BLaER1 (cell line): ENCODE results near the gene WAPL.

Source experiments
- H3K27ac ChIP-seq: shearing (Covaris generic); formaldehyde crosslinking; 2 replicates; pipeline ENCODE4 v1.8.1; 2022
- H3K27me3 ChIP-seq: shearing (Covaris generic); formaldehyde crosslinking; 2 replicates; pipeline ENCODE4 v1.8.1; 2022
- H3K36me3 ChIP-seq: shearing (Covaris generic); formaldehyde crosslinking; 2 replicates; pipeline ENCODE4 v1.8.1; 2022
- H3K4me1 ChIP-seq: shearing (Covaris generic); formaldehyde crosslinking; 2 replicates; pipeline ENCODE4 v1.8.1; 2022
- H3K4me2 ChIP-seq: shearing (Covaris generic); formaldehyde crosslinking; 2 replicates; pipeline ENCODE4 v1.8.1; 2022
- H3K4me3 ChIP-seq: shearing (Covaris generic); formaldehyde crosslinking; 2 replicates; pipeline ENCODE4 v1.8.1; 2022
- H3K9ac ChIP-seq: shearing (Covaris generic); formaldehyde crosslinking; 2 replicates; pipeline ENCODE4 v1.8.1; 2022
- H3K9me3 ChIP-seq: shearing (Covaris generic); formaldehyde crosslinking; 2 replicates; pipeline ENCODE4 v1.8.1; 2022
- H4K20me1 ChIP-seq: shearing (Covaris generic); formaldehyde crosslinking; 2 replicates; pipeline ENCODE4 v1.8.1; 2022
- Cebpa-rat ChIP-seq: shearing (Covaris generic); IDR thresholded peaks from 2 replicates; pipeline ENCODE4 v1.8.1; 2022

WAPL gene

GRCh38 chr10:86402283-86402941 lies 119.2 kb downstream of the WAPL start:
- no peak for TF ChIP-seq Cebpa-rat
- H4K20me1 ChIP-seq = no peaks in the 10 kb centered on the region
- H3K9me3 ChIP-seq = peaks cover 10% of the 10 kb centered on the region
- peaks cover 34% of the 10 kb centered on the region for H3K4me1 ChIP-seq
- H3K4me3 ChIP-seq = peak overlapping the region; percentile 82
- peak overlapping the region; percentile 93 for H3K27ac ChIP-seq
- no peaks in the 10 kb centered on the region for H3K27me3 ChIP-seq
- H3K4me2 ChIP-seq = peak overlapping the region; percentile 99
- H3K9ac ChIP-seq = peak overlapping the region; percentile 88
- H3K36me3 ChIP-seq = no peaks in the 10 kb centered on the region

- H3K27me3 ChIP-seq = no peaks in the 10 kb centered on the region
- peak overlapping the region; percentile 93 for H3K27ac ChIP-seq
- no peak for TF ChIP-seq Cebpa-rat
- H3K36me3 ChIP-seq = no peaks in the 10 kb centered on the region
- peaks cover 34% of the 10 kb centered on the region for H3K4me1 ChIP-seq
- peak overlapping the region; percentile 99 for H3K4me2 ChIP-seq
- peak overlapping the region; percentile 88 for H3K9ac ChIP-seq
- peaks cover 10% of the 10 kb centered on the region for H3K9me3 ChIP-seq
- H4K20me1 ChIP-seq = no peaks in the 10 kb centered on the region
- H3K4me3 ChIP-seq = peak overlapping the region; percentile 82
Measured at GRCh38 chr10:86401588-86402282, 119.9 kb downstream of the WAPL start.

DNA sequence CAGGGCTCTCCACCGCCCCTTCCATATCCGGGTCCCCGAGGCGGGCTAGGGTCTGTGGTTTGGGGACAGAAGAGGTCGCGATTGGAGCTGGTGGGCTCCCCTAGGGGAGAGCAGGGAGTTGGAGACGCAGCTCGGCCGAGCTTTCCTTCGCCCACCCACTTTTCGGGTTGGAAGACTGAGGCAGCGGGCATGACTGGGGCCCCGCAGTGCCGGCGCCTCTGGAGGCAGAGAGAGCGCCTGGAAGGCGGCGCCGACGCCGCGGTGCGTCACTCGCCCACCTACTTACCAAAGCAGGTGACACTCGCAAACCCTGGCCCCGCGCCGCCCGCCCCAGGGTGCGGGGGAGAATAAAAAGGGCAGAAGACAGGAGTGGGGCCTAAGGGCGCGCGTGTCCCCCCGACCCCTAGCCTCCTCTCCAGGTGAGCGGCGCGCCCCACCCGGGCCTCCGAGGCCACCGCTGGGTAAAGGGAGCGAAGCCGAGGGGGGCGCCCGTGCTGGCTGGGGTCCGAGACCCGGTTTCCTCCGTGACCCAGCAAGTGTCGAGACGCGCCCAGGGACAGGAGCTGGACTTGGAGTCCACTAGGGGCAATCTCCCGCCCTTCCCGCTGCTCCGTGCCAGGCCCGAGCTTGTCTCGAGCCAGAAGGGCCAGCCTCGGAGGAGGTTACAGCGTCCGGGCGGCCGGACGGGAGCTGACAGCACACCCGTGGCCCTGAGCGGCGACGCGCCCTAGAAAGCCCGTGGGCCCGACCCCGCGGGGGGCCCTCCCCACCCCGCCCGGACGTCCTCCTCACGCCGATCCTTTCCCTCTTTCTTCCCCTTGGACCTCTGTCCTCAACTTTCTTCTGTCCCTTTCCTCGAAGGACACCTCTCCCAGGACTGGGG lies 120.6 kb downstream of the WAPL start:
- H3K27ac ChIP-seq = peak overlapping the region; percentile 93
- no peaks in the 10 kb centered on the region for H4K20me1 ChIP-seq
- H3K9ac ChIP-seq = peak overlapping the region; percentile 88
- peak overlapping the region; percentile 99 for H3K4me2 ChIP-seq
- H3K9me3 ChIP-seq = peaks cover 10% of the 10 kb centered on the region
- TF ChIP-seq Cebpa-rat = no peak
- H3K4me1 ChIP-seq = peaks cover 34% of the 10 kb centered on the region
- H3K27me3 ChIP-seq = no peaks in the 10 kb centered on the region
- H3K36me3 ChIP-seq = no peaks in the 10 kb centered on the region
- peak overlapping the region; percentile 82 for H3K4me3 ChIP-seq

- H4K20me1 ChIP-seq = no peaks in the 10 kb centered on the region
- H3K9me3 ChIP-seq = 0 out of 2 replicates have a peak, but pooled peaks cover 4% of the 10 kb centered on the region
- no peaks in the 10 kb centered on the region for H3K36me3 ChIP-seq
- peak overlapping the region; percentile 99 for H3K4me2 ChIP-seq
- TF ChIP-seq Cebpa-rat = no peak
- H3K9ac ChIP-seq = peak overlapping the region; percentile 88
- H3K4me1 ChIP-seq = peaks cover 34% of the 10 kb centered on the region
- peak overlapping the region; percentile 82 for H3K4me3 ChIP-seq
- H3K27ac ChIP-seq = peak overlapping the region; percentile 93
- no peaks in the 10 kb centered on the region for H3K27me3 ChIP-seq
Measured at GRCh38 chr10:86399879-86400704, 121.5 kb downstream of the WAPL start.

- Histone ChIP-seq H4K20me1 (no peaks in the 10 kb centered on the region), H3K27me3 (no peaks in the 10 kb centered on the region), H3K4me3 (peak overlapping the region; percentile 82), H3K36me3 (no peaks in the 10 kb centered on the region), H3K9ac (peak overlapping the region; percentile 88; the same call in 1 of the 2 replicates), H3K27ac (peak overlapping the region; percentile 93; the same call in 1 of the 2 replicates), H3K9me3 (no peaks in the 10 kb centered on the region), H3K4me1 (peaks cover 34% of the 10 kb centered on the region), H3K4me2 (peak overlapping the region; percentile 99)
- no peak for TF ChIP-seq Cebpa-rat
Measured at GRCh38 chr10:86399514-86399878, 122.1 kb downstream of the WAPL start.

- Histone ChIP-seq H3K27ac (no peak overlapping the region), H4K20me1 (no peaks in the 10 kb centered on the region), H3K27me3 (no peaks in the 10 kb centered on the region), H3K4me2 (no peak overlapping the region), H3K36me3 (no peaks in the 10 kb centered on the region), H3K9ac (no peak overlapping the region), H3K4me1 (peaks cover 37% of the 10 kb centered on the region), H3K4me3 (no peak overlapping the region), H3K9me3 (no peaks in the 10 kb centered on the region)
- no peak for TF ChIP-seq Cebpa-rat
Measured at GRCh38 chr10:86397120-86397519, 124.5 kb downstream of the WAPL start.

- H3K4me2 ChIP-seq = no peak overlapping the region
- no peaks in the 10 kb centered on the region for H4K20me1 ChIP-seq
- TF ChIP-seq Cebpa-rat = no peak
- peaks cover 5% of the 10 kb centered on the region; the same call in 1 of the 2 replicates for H3K9me3 ChIP-seq
- H3K36me3 ChIP-seq = no peaks in the 10 kb centered on the region
- H3K4me3 ChIP-seq = no peak overlapping the region
- H3K9ac ChIP-seq = no peak overlapping the region
- peaks cover 35% of the 10 kb centered on the region for H3K4me1 ChIP-seq
- no peak overlapping the region for H3K27ac ChIP-seq
- no peaks in the 10 kb centered on the region for H3K27me3 ChIP-seq
Measured at GRCh38 chr10:86393862-86394455, 127.6 kb downstream of the WAPL start.

GRCh38 chr10:86393362-86393761 lies 128.2 kb downstream of the WAPL start:
- no peak overlapping the region for H3K27ac ChIP-seq
- H3K27me3 ChIP-seq = no peaks in the 10 kb centered on the region
- no peaks in the 10 kb centered on the region for H4K20me1 ChIP-seq
- no peak overlapping the region for H3K9ac ChIP-seq
- TF ChIP-seq Cebpa-rat = no peak
- peaks cover 31% of the 10 kb centered on the region for H3K4me1 ChIP-seq
- no peak overlapping the region for H3K4me3 ChIP-seq
- peak overlapping the region; percentile 66; the same call in 1 of the 2 replicates for H3K4me2 ChIP-seq
- H3K36me3 ChIP-seq = no peaks in the 10 kb centered on the region
- H3K9me3 ChIP-seq = peaks cover 5% of the 10 kb centered on the region; the same call in 1 of the 2 replicates

- no peak for TF ChIP-seq Cebpa-rat
- Histone ChIP-seq H3K9ac (0 out of 2 replicates have a peak overlapping the region, but pooled peaks have one; percentile 15), H3K4me1 (peaks cover 31% of the 10 kb centered on the region), H3K9me3 (peaks cover 5% of the 10 kb centered on the region; the same call in 1 of the 2 replicates), H3K27me3 (no peaks in the 10 kb centered on the region), H3K4me3 (no peak overlapping the region), H4K20me1 (no peaks in the 10 kb centered on the region), H3K36me3 (no peaks in the 10 kb centered on the region), H3K4me2 (peak overlapping the region; percentile 66), H3K27ac (0 out of 2 replicates have a peak overlapping the region, but pooled peaks have one; percentile 42)
Measured at GRCh38 chr10:86392723-86393094, 128.9 kb downstream of the WAPL start.
